GM21367 (cell line): ENCODE data around the gene INA.
"Not testable (repeated sequence)": the region's sequence is repeated elsewhere in the genome, so short reads cannot be mapped to it uniquely, and the experiment has no call there.

Source experiments
- ATAC-seq: cut with Tn5 transposase; IDR thresholded peaks from one replicate; pipeline ENCODE4 v1.9.1; 2021; ENCODE audit not compliant: unreplicated experiment

Gene INA

GRCh38 chr10:103276896-103277712 lies at the start of gene INA:
INA (plus strand) TSS chr10:103277138; CDS start chr10:103277212, 74 bp downstream.
- ATAC-seq = no peak

DNA sequence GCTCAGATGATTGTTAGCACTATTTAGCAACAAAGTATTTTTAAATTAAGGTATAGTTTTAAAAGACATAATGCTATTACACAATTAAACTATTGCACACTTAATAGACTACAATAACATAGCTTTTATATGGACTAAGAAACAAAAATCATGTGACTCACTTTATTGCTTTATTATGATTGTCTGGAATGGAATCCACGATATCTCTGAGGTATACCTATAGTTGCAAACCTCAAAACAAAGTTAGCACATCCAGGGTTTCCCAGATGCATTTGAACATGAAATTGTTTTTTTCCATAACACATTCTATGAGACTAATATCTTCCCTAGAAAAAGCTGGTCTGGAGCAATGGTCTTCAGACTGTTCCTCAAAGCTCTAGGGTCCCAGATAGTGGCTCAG lies 49.5 kb upstream of the INA start:
- no peak for ATAC-seq

- no peak for ATAC-seq
Observed at GRCh38 chr10:103231047-103231551, 45.8 kb upstream of the INA start.

DNA sequence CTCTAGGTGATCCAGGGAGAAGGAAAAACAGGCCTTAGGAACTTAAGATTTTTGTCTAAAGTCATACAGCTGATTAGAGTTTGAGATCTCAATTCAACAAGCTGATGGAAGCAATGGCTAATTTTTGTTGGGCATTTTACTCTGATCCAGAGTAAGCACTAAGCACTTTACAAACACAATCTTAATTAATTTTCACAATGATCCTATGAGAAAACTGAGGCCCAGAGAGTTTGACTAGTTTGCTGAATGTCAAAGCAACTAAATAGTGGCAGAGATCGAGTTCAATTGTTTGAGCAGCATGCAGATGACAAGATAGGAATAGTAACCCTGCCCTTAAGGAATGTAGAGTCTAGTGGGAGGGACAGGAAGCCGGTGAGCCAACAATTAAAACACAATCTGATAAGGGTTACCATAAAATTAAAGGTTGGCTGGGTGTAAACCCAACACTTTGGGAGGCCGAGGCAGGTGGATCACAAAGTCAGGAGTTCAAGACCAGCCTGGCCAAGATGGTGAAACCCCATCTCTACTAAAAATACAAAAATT lies 44.7 kb upstream of the INA start:
- ATAC-seq = no peak

DNA sequence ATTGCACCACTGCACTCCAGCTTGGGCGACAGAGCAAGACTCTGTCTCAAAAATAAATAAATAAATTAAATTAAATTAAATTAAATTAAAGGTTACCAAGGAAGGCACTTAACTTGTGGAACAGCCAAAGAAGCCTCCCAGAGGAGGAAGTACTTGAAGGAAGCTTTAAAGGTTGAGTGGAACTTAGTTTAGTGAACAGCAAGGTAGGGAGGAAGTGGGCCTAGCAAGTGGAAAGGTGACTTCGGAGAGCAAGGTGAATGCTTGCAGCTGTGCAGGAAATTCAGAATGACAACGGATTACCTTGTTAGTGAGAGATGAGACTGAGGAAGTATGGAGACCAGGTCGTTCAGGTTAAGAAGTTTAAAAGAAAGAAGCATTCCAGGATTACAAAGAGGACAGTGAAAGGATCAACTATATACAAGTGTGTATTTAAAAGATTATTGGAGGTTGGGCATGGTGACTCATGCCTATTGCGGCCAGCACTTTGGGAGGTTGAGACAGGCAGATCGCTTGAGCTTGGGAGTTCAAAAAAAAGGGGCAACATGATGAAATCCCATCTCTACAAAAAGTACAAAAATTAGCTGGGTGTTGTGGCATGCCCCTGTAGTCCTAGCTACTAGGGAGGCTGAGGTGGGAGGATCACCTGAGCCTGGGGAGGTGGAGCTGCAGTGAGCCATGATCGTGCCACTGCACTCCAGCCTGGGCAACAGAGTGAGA lies 44.0 kb upstream of the INA start:
- ATAC-seq = no peak

- no peak for ATAC-seq
Observed at GRCh38 chr10:103235775-103236174, 41.2 kb upstream of the INA start.

GRCh38 chr10:103238506-103239252 lies 38.3 kb upstream of the INA start:
- ATAC-seq = no peak

DNA sequence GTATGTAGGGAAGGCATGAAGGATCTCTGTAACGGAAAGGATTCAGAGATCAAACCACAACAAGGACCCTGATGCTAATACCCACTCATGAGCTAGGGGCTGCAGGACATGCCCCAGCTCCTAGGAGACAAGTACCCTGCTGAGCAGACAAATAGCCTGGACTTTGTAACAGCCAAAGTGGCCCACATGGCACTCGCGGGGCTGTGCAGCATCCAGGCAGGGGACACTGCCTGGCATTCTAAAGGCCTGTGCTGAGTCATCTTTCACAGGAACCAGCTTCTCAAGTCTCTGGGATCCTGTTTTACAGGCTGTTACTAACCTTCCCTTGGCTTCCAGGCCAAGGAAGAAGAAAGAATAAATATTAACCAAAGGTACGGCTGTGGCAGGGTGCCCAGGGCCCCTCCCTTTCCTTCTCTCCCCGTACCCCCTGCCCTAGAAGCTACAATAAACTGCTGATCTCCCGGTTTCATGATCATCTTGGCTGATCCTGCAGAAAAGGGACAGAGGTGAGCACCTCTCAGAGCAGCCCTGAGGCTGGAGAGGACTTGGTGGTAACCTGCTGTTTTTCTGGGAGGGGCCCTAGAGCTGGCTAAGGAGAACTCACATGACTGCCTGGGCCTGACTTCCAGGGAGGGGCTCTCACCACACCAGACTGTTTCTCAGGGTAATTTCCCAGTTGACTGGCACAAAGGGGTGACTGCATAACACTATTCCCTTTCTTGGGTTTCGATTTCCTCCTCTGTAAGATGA lies 35.5 kb upstream of the INA start:
- ATAC-seq = no peak

GRCh38 chr10:103244666-103245271 lies 32.2 kb upstream of the INA start:
- ATAC-seq = no peak

- ATAC-seq = not testable (repeated sequence)
Observed at GRCh38 chr10:103245587-103245986, 31.4 kb upstream of the INA start, which contains the start of gene RPEL1. RPEL1 (plus strand) TSS chr10:103245887; CDS start chr10:103245997, 110 bp downstream.

GRCh38 chr10:103246324-103246723 lies 30.6 kb upstream of the INA start:
- ATAC-seq = no peak

- no peak for ATAC-seq
Observed at GRCh38 chr10:103254113-103254512, 22.8 kb upstream of the INA start.

- ATAC-seq = no peak
Observed at GRCh38 chr10:103254538-103255325, 22.2 kb upstream of the INA start.

DNA sequence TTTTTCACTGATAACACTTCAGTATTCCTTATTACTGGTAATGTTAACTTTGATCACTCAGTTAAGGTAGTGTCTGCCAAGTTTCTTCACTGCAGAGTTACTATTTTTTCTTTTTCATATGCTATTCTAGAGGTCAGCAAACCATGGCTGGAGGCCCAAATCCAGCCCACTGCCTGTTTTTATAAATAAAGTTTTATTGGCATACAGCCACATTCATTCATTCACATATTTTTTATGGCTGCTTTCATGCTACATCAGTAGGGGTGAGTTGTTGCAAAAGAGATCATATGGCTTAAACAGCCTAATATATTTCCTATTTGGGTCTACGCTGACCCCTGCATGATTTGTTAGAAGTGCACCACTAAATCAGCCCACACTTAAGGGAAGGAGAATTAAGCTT lies 20.3 kb upstream of the INA start:
- ATAC-seq = no peak

- ATAC-seq = no peak
Observed at GRCh38 chr10:103257812-103258211, 19.1 kb upstream of the INA start.

DNA sequence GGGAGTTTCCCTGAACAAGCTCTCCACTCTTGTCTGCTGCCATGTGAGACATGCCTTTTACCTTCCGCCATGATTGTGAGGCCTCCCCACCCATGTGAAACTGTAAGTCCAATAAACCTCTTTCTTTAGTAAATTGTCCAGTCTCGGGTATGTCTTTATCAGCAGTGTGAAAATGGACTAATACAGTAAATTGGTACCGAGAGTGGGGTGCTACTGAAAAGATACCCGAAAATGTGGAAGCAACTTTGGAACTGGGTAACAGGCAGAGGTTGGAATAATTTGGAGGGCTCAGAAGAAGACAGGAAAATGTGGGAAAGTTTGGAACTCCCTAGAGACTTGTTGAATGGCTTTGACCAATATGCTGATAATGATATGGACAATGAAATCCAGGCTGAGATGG lies 18.0 kb upstream of the INA start:
- not testable (repeated sequence) for ATAC-seq

DNA sequence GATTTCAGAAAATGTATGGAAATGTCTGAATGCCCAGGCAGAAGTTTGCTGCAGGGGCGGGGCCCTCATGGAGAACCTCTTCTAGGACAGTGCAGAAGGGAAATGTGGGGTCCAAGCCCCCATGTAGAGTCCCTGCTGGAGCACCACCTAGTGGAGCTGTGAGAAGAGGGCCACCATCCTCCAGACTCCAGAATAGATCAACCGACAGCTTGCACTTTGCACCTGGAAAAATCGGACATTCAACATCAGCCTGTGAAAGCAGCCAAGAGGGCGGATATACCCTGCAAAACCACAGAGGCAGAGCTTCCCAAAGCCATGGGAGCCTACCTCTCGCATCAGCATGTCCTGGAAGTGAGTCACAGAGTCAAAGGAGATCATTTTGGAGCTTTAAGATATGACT lies 16.9 kb upstream of the INA start:
- no peak for ATAC-seq

DNA sequence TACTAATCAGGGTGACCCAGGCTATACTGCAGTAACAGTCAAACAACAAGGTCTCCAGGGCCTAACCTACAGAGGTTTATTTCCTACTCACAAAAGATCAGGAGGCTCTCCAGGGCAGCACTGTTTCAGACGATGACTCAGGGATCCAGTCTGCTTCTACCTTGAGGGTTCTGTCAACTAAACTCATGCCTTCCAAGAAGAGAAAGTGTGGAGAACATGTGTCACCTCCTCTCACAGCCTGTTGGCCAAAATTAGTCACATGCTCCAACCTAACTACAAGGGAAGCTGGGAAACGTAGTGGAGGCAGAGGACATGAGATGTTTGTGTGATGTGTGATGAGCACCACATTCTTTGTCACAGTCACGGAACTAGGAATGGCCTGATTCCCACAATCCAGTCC lies 14.7 kb upstream of the INA start:
- ATAC-seq = no peak

DNA sequence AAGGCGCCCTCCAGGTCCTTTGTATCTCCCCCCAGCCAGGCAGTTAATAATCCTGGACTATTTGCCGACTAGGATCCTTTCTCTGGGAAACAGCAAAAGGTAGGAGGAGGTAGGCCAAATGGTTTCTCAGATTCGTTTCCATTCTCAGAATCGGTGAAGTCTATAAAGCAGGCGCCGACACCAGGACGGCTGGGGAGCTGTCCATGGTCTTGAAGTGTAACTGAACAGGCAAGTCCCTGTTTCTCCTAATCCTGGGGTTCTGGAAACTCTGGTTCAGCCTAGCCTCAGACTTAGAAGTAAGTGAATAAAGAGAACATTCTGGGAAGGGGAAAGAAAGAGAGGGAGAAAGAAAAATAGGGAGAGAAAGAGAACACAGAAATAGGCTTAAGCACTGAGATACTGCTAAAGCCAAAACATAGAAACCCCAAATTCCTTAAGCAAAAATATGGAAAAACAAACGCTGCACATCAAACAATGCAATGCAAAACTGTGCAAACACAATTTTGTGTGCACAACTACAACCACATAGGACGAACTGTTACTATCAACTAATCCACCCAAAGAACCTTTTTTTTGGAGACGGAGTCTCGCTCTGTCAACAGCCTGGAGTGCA lies 11.1 kb upstream of the INA start:
- no peak for ATAC-seq
